OCI-LY7 (cell line): ENCODE measurements around the gene AGFG2.
"Not testable (repeated sequence)": the region's sequence is repeated elsewhere in the genome, so short reads cannot be mapped to it uniquely, and the experiment has no call there.

Experiments
- CTCF ChIP-seq: fragments of 200-600 bp; sonication (generic); conservative IDR thresholded peaks from 2 replicates; pipeline ENCODE4 v1.5.1; 2014; ENCODE audit warnings: mild to moderate bottlenecking, antibody characterized with exemption, low read length, moderate library complexity, mixed read lengths
- EZH2phosphoT487 ChIP-seq: fragments of 200-600 bp; sonication (generic); IDR thresholded peaks from 2 replicates; pipeline ENCODE4 v1.6.1; 2018; ENCODE audit warnings: low read depth, borderline replicate concordance, mild to moderate bottlenecking, mixed run types, antibody characterized with exemption, low read length, moderate library complexity, mixed read lengths

- not testable (repeated sequence) for TF ChIP-seq CTCF, EZH2phosphoT487
Measured at GRCh38 chr7:100535982-100536381, 3.0 kb upstream of the AGFG2 start.
